Trophoblast cell (in vitro differentiated cells and primary cell): ENCODE data around the gene POR.
"Not testable (repeated sequence)": the region's sequence is repeated elsewhere in the genome, so short reads cannot be mapped to it uniquely, and the experiment has no call there.

Experiments used
- DNase-seq, 2 donors: peaks; one replicate each; pipeline ENCODE4 v3.0.0-alpha.2; 2016
- H2AFZ ChIP-seq: 2 replicates; pipeline ENCODE4 v1.6.1; 2013; ENCODE audit warnings: low read length, moderate library complexity, mild to moderate bottlenecking; ENCODE audit not compliant: insufficient read depth, poor library complexity
- H2AK5ac ChIP-seq: 2 replicates; pipeline ENCODE4 v1.6.1; 2013; ENCODE audit warnings: mild to moderate bottlenecking, low read length
- H2BK120ac ChIP-seq: 2 replicates; pipeline ENCODE4 v1.6.1; 2013; ENCODE audit warnings: low read length, mild to moderate bottlenecking, moderate library complexity; ENCODE audit not compliant: insufficient read depth, poor library complexity
- H2BK12ac ChIP-seq: 2 replicates; pipeline ENCODE4 v1.6.1; 2013; ENCODE audit warnings: mild to moderate bottlenecking, low read length, moderate library complexity
- H2BK5ac ChIP-seq: 2 replicates; pipeline ENCODE4 v1.6.1; 2013; ENCODE audit warnings: low read length, low read depth, moderate library complexity, mild to moderate bottlenecking; ENCODE audit not compliant: poor library complexity
- H3K14ac ChIP-seq: 2 replicates; pipeline ENCODE4 v1.6.1; 2013; ENCODE audit warnings: mild to moderate bottlenecking, low read length
- H3K18ac ChIP-seq: 2 replicates; pipeline ENCODE4 v1.6.1; 2013; ENCODE audit warnings: mild to moderate bottlenecking, low read length
- H3K23ac ChIP-seq: 2 replicates; pipeline ENCODE4 v1.6.1; 2013; ENCODE audit warnings: low read length
- H3K27ac ChIP-seq: 2 replicates; pipeline ENCODE4 v1.5.1; 2013; ENCODE audit warnings: low read depth, mild to moderate bottlenecking, inconsistent platforms, low read length, moderate library complexity
- H3K27me3 ChIP-seq: 2 replicates; pipeline ENCODE4 v1.6.1; 2013; ENCODE audit warnings: inconsistent platforms, mild to moderate bottlenecking, low read length, moderate library complexity; ENCODE audit not compliant: insufficient read depth
- H3K36me3 ChIP-seq, 2 experiments: 1 replicate in 1 of 2; 2 replicates in 1 of 2; pipeline ENCODE4 v1.6.1; 2013; ENCODE audit warnings: low read length in 2 of 2, mild to moderate bottlenecking in 2 of 2, moderate library complexity in 1 of 2; ENCODE audit not compliant: insufficient read depth in 2 of 2, control insufficient read depth in 1 of 2
- H3K4ac ChIP-seq: 2 replicates; pipeline ENCODE4 v1.6.1; 2013; ENCODE audit warnings: low read depth, mild to moderate bottlenecking, low read length, moderate library complexity
- H3K4me1 ChIP-seq, 2 experiments: 1 replicate in 1 of 2; 2 replicates in 1 of 2; pipeline ENCODE4 v1.6.1; 2013; ENCODE audit warnings: low read length in 2 of 2, mild to moderate bottlenecking in 2 of 2, moderate library complexity in 1 of 2; ENCODE audit not compliant: insufficient read depth in 2 of 2, control insufficient read depth in 1 of 2
- H3K4me2 ChIP-seq: 2 replicates; pipeline ENCODE4 v1.6.1; 2013; ENCODE audit warnings: inconsistent platforms, mild to moderate bottlenecking, low read length, moderate library complexity
- H3K4me3 ChIP-seq: 2 replicates; pipeline ENCODE4 v1.5.1; 2013; ENCODE audit warnings: mild to moderate bottlenecking, low read depth, low read length, inconsistent platforms
- H3K79me1 ChIP-seq: one replicate; pipeline ENCODE4 v1.6.1; 2013; ENCODE audit warnings: low read length
- H3K79me2 ChIP-seq: 2 replicates; pipeline ENCODE4 v1.6.1; 2013; ENCODE audit warnings: low read length, mild to moderate bottlenecking; ENCODE audit not compliant: control insufficient read depth, insufficient read depth, poor library complexity
- H3K9ac ChIP-seq: 2 replicates; pipeline ENCODE4 v1.6.1; 2013; ENCODE audit warnings: mild to moderate bottlenecking, low read length
- H3K9me3 ChIP-seq: 2 replicates; pipeline ENCODE4 v1.6.1; 2013; ENCODE audit warnings: low read depth, mild to moderate bottlenecking, control low read depth, inconsistent platforms, low read length; ENCODE audit not compliant: insufficient read depth
- H4K12ac ChIP-seq: 2 replicates; pipeline ENCODE4 v1.6.1; 2013; ENCODE audit warnings: low read depth, mild to moderate bottlenecking, low read length, moderate library complexity
- H4K8ac ChIP-seq: 2 replicates; pipeline ENCODE4 v1.6.1; 2013; ENCODE audit warnings: low read depth, mild to moderate bottlenecking, low read length, moderate library complexity
- H4K91ac ChIP-seq: one replicate; pipeline ENCODE4 v1.6.1; 2013; ENCODE audit warnings: low read depth, mild to moderate bottlenecking, low read length, moderate library complexity
- WGBS: extraction: QIAGEN DNeasy Blood & Tissue Kit; methylation state at CpG from one replicate; pipeline ENCODE4 v1.1.7; 2013; ENCODE audit warnings: missing lambda C conversion rate; ENCODE audit not compliant: insufficient read length, insufficient coverage; ENCODE audit errors: extremely low coverage; 5-methylcytosine and 5-hydroxymethylcytosine counted together

The POR gene

DNA sequence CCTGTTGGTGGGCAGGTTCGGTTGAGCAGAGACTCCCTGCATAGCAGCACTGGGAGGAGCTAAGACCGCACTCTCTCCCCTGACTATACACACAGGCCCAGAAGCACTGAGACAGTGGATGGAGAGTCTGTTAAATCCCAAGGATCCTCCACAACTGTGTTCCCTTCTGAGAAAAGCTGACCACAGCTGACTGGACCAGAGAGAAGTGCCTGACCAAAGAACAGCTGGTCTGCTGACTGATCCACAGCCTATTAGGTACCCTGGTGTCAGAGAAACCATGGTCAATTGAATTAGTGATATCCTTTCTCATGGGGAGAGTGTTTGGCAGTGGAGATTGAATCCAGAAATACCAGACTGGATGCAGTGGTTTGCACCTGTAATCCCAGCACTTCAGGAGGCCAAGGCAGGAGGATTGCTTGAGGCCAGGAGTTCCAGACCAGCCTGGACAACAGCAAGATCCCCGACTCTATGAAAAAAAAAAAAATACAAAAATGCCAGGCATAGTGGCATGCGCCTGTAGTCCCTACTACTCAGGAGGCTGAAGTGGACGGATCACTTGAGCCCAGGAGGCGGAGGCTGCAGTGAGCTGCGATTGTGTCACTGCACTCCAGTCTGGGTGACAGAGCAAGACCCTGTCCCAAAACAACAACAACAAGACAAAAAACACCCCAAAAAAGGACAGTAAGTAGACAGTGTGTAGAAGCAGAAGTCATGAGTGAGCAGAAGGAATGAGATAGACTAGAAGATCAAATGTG lies 107.2 kb downstream of the POR start:
- no CpG with 5 or more reads among the region's 7 CpGs for WGBS
- H3K4ac ChIP-seq = no peak overlapping the region
- H3K9me3 ChIP-seq = no peaks in the 10 kb centered on the region
- H2AK5ac ChIP-seq = no peak overlapping the region
- DNase-seq = no peak
- H4K8ac ChIP-seq = no peak overlapping the region
- H3K36me3 ChIP-seq = peaks cover 21 to 37% of the 10 kb centered on the region in 2 experiments
- no peak overlapping the region for H2BK5ac ChIP-seq
- H2BK12ac ChIP-seq = no peak overlapping the region
- no peak overlapping the region for H3K14ac ChIP-seq
- no peaks in the 10 kb centered on the region for H3K4me1 ChIP-seq
- no peak overlapping the region for H3K27ac ChIP-seq
- no peak overlapping the region for H4K12ac ChIP-seq
- H3K23ac ChIP-seq = no peak overlapping the region
- no peak overlapping the region for H3K9ac ChIP-seq
- H4K91ac ChIP-seq = no peak overlapping the region
- no peak overlapping the region for H2BK120ac ChIP-seq
- no peak overlapping the region for H3K4me2 ChIP-seq
- H3K79me2 ChIP-seq = no peaks in the 10 kb centered on the region
- H3K79me1 ChIP-seq = no peaks in the 10 kb centered on the region
- no peak overlapping the region for H2AFZ ChIP-seq
- H3K4me3 ChIP-seq = no peak overlapping the region
- H3K27me3 ChIP-seq = no peaks in the 10 kb centered on the region
- no peak overlapping the region for H3K18ac ChIP-seq

DNA sequence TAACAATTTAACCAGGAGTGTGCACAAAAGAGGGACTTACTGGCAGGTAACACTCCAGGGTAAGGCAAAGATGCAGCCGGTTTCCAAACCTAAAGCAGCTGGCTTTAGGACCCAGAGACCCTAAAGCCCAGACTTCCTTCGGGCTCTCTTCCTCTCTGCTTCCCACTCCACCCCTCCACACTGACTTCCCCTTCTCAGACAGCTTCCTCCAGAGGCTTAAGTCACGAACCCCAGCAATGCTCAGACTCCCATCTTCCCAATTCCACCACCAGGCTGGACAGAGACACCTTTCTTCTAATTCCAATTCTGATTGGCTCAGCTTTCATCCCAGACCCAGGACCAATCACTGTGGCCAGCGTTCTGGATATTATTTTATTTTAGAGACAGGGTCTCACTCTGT lies 108.0 kb downstream of the POR start:
- H3K14ac ChIP-seq = no peak overlapping the region
- H4K12ac ChIP-seq = no peak overlapping the region
- no peak overlapping the region for H3K23ac ChIP-seq
- H2BK5ac ChIP-seq = no peak overlapping the region
- no peaks in the 10 kb centered on the region for H3K27me3 ChIP-seq
- H4K8ac ChIP-seq = no peak overlapping the region
- no peak overlapping the region for H2AK5ac ChIP-seq
- no peak overlapping the region for H2BK12ac ChIP-seq
- peaks cover 23 to 38% of the 10 kb centered on the region in 2 experiments for H3K36me3 ChIP-seq
- WGBS = no CpG with 5 or more reads among the region's 4 CpGs
- H3K4me1 ChIP-seq = no peaks in the 10 kb centered on the region
- H3K4me2 ChIP-seq = no peak overlapping the region
- H2BK120ac ChIP-seq = no peak overlapping the region
- no peaks in the 10 kb centered on the region for H3K79me1 ChIP-seq
- no peak overlapping the region for H3K18ac ChIP-seq
- H3K79me2 ChIP-seq = no peaks in the 10 kb centered on the region
- H4K91ac ChIP-seq = no peak overlapping the region
- no peak overlapping the region for H3K4ac ChIP-seq
- no peak overlapping the region for H3K4me3 ChIP-seq
- no peak overlapping the region for H3K27ac ChIP-seq
- no peak for DNase-seq
- no peaks in the 10 kb centered on the region for H3K9me3 ChIP-seq
- H3K9ac ChIP-seq = no peak overlapping the region
- H2AFZ ChIP-seq = no peak overlapping the region

DNA sequence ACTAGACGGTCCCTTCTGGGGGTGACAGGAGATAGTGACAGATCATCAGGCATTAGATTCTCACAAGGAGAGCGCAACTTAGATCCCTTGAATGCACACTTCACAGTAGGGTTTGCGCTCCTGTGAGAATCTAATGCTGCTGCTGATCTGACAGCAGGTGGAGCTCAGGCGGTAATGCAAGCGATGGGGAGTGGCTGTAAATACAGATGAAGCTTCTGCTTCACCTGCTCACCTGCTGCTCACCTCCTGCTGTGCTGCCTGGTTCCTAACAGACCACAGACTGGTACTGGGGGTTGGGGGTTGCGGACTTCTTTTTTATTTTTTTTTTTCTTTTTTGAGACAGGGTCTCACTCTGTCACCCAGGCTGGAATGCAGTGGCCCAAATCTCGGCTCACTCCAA lies 114.7 kb downstream of the POR start:
- not testable (repeated sequence) for H2AK5ac ChIP-seq, H3K18ac ChIP-seq, H3K23ac ChIP-seq, DNase-seq, H3K79me2 ChIP-seq, H2BK120ac ChIP-seq, H3K27ac ChIP-seq, H3K4me2 ChIP-seq, H4K8ac ChIP-seq, H3K4me3 ChIP-seq, H3K9me3 ChIP-seq, H3K4me1 ChIP-seq, H3K14ac ChIP-seq, H3K27me3 ChIP-seq, H3K9ac ChIP-seq, H2BK12ac ChIP-seq, H3K79me1 ChIP-seq, H3K4ac ChIP-seq, H4K91ac ChIP-seq, H4K12ac ChIP-seq, H2AFZ ChIP-seq, H2BK5ac ChIP-seq
- no CpG with 5 or more reads among the region's 7 CpGs for whole genome bisulfite sequencing
- peaks cover 11 to 12% of the 10 kb centered on the region in 2 experiments for H3K36me3 ChIP-seq

DNA sequence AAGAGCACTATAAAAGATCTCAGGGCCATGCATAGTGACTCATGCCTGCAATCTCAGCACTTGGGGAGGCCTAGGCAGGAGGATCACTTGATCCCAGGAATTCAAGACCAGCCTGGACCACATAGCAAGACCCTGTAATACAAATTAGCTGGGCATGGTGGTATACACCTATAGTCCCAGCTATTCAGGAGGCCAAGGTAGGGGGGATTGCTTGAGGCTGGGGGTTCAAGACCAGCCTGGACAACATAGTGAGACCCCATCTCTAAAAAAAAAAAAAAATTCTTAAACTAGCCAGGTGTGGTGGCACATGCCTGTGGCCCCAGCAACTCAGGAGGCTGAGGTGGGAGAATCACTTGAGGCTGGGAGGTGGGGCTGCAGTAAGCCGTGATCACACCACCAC lies 117.0 kb downstream of the POR start:
- DNase-seq = no peak
- H3K36me3 ChIP-seq = peaks cover 10 to 12% of the 10 kb centered on the region in 2 experiments
- no peaks in the 10 kb centered on the region for H3K27me3 ChIP-seq
- H3K4me3 ChIP-seq = no peak overlapping the region
- no peak overlapping the region for H2BK120ac ChIP-seq
- H2BK12ac ChIP-seq = no peak overlapping the region
- H3K4ac ChIP-seq = no peak overlapping the region
- H3K79me1 ChIP-seq = no peaks in the 10 kb centered on the region
- no peak overlapping the region for H4K8ac ChIP-seq
- no peak overlapping the region for H4K12ac ChIP-seq
- no peak overlapping the region for H3K14ac ChIP-seq
- H3K23ac ChIP-seq = no peak overlapping the region
- no peak overlapping the region for H3K4me2 ChIP-seq
- no peak overlapping the region for H2AFZ ChIP-seq
- no peak overlapping the region for H3K18ac ChIP-seq
- no peak overlapping the region for H4K91ac ChIP-seq
- H3K27ac ChIP-seq = no peak overlapping the region
- no CpG with 5 or more reads among the region's 1 CpG for WGBS
- no peak overlapping the region for H2AK5ac ChIP-seq
- H3K9ac ChIP-seq = no peak overlapping the region
- H3K79me2 ChIP-seq = no peaks in the 10 kb centered on the region
- H3K9me3 ChIP-seq = no peaks in the 10 kb centered on the region
- H3K4me1 ChIP-seq = no peaks in the 10 kb centered on the region
- H2BK5ac ChIP-seq = no peak overlapping the region
